GM23248 (cell line): ENCODE data around the gene AADAC.

ENCODE experiments used
- EZH2 ChIP-seq: fragments of 200-600 bp; sonication (generic); IDR thresholded peaks from 2 replicates; pipeline ENCODE4 v1.6.1; 2018; ENCODE audit warnings: antibody characterized with exemption, mild to moderate bottlenecking; ENCODE audit not compliant: insufficient read depth, poor library complexity, severe bottlenecking
- EZH2phosphoT487 ChIP-seq: fragments of 200-600 bp; sonication (generic); IDR thresholded peaks from 2 replicates; pipeline ENCODE4 v1.6.1; 2018; ENCODE audit warnings: antibody characterized with exemption, moderate library complexity, mild to moderate bottlenecking, low read depth; ENCODE audit not compliant: insufficient read depth

DNA sequence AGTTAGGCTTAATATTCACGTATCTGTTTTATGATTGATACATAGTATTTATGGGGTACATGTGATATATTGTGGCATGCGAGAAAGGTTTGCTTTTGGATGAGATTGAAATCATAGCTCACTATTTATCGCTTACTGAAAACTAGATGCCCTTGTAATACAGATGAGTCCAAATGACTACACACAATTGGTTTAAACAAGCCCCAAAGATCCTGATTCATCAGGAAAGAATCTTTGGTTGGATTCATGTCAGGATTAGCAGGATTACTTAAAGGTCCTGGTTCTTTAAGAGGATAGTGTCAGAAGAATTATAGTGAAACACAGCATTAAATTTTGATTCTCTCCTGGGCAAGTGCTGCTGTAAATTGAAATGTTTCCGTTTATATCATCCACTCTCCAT is 18.6 kb upstream of the AADAC start:
- no peak for TF ChIP-seq EZH2phosphoT487
- TF ChIP-seq EZH2 = no peak
